ENCODE results near the gene ERGIC1.

DNA sequence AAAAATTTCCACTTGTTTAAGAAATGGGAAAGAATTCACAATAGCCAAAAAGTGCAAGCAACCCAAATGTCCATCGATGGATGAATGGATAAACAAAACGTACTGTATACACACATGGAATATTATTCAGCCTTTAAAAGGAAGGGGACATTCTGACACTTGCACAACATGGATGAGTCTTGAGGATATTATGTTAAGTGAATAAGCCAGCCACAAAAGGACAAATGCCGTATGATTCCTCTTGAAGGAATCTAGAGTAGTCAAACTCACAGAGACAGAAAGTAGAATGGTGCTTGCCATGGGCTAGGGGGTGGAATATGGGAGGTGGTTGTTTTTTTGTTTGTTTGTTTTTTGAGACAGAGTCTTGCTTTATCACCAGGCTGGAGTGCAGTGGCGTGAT, 145.7 kb downstream of the ERGIC1 start:
- TF ChIP-seq, protein P1, sequence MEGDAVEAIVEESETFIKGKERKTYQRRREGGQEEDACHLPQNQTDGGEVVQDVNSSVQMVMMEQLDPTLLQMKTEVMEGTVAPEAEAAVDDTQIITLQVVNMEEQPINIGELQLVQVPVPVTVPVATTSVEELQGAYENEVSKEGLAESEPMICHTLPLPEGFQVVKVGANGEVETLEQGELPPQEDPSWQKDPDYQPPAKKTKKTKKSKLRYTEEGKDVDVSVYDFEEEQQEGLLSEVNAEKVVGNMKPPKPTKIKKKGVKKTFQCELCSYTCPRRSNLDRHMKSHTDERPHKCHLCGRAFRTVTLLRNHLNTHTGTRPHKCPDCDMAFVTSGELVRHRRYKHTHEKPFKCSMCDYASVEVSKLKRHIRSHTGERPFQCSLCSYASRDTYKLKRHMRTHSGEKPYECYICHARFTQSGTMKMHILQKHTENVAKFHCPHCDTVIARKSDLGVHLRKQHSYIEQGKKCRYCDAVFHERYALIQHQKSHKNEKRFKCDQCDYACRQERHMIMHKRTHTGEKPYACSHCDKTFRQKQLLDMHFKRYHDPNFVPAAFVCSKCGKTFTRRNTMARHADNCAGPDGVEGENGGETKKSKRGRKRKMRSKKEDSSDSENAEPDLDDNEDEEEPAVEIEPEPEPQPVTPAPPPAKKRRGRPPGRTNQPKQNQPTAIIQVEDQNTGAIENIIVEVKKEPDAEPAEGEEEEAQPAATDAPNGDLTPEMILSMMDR (IDR thresholded peaks at IDR 0.05; ENCODE audit: poor library complexity, severe bottlenecking), result no peak
- TF ChIP-seq, protein P2, sequence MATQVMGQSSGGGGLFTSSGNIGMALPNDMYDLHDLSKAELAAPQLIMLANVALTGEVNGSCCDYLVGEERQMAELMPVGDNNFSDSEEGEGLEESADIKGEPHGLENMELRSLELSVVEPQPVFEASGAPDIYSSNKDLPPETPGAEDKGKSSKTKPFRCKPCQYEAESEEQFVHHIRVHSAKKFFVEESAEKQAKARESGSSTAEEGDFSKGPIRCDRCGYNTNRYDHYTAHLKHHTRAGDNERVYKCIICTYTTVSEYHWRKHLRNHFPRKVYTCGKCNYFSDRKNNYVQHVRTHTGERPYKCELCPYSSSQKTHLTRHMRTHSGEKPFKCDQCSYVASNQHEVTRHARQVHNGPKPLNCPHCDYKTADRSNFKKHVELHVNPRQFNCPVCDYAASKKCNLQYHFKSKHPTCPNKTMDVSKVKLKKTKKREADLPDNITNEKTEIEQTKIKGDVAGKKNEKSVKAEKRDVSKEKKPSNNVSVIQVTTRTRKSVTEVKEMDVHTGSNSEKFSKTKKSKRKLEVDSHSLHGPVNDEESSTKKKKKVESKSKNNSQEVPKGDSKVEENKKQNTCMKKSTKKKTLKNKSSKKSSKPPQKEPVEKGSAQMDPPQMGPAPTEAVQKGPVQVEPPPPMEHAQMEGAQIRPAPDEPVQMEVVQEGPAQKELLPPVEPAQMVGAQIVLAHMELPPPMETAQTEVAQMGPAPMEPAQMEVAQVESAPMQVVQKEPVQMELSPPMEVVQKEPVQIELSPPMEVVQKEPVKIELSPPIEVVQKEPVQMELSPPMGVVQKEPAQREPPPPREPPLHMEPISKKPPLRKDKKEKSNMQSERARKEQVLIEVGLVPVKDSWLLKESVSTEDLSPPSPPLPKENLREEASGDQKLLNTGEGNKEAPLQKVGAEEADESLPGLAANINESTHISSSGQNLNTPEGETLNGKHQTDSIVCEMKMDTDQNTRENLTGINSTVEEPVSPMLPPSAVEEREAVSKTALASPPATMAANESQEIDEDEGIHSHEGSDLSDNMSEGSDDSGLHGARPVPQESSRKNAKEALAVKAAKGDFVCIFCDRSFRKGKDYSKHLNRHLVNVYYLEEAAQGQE (IDR thresholded peaks at IDR 0.05; ENCODE audit: borderline replicate concordance), result no peak
- TF ChIP-seq POLR2AphosphoS5 (IDR thresholded peaks at IDR 0.05) (no peak), EZH2 (IDR thresholded peaks at IDR 0.05; ENCODE audit: borderline replicate concordance, insufficient read depth, low read length, poor library complexity, severe bottlenecking) (no peak), TAF1 (IDR thresholded peaks at IDR 0.05; ENCODE audit: low read depth) (no peak)
